Daoy (cell line): ENCODE results near the gene SHISA4. TPM values are rescaled to one million over a fixed set of nuclear protein-coding genes. Genes with fewer than 3 reads are reported as not detected.
"Not testable (repeated sequence)": the region's sequence is repeated elsewhere in the genome, so short reads cannot be mapped to it uniquely, and the experiment has no call there.

ENCODE experiments used
- DNase-seq: peaks from one replicate; pipeline ENCODE4 v3.0.0-alpha.2; 2015; ENCODE audit warnings: low read depth
- total RNA-seq: library from RNA; depleted of rRNA; stranded (reverse); fragments of >200 nt; shearing (Covaris generic); gene quantifications from 2 replicates; pipeline ENCODE4 v1.2.3, GENCODE V29; 2014; rRNA removed

Gene SHISA4
- total RNA-seq, 1 experiment from 2014 or later = 16.5 TPM

DNA sequence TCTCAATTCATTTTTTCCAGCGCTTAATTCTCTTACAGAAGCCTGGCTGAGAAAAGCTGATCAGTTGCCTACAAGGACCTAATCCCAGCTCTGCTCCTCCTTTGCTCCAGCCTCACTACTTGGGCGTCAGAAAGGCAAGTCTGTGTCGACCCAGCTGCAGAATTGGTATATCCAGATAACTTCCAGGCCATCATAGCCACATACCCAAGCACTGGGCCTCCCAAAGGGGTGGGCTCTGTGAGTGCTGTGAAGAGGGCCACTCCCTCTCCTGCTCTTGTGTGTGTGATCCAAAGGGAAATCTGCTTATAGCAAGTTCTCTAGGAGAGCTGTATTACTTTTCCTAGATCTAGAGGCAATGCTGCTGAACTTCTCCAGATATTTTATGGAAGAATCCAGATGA, 39.6 kb downstream of the SHISA4 start:
- no peak for DNase-seq

DNA sequence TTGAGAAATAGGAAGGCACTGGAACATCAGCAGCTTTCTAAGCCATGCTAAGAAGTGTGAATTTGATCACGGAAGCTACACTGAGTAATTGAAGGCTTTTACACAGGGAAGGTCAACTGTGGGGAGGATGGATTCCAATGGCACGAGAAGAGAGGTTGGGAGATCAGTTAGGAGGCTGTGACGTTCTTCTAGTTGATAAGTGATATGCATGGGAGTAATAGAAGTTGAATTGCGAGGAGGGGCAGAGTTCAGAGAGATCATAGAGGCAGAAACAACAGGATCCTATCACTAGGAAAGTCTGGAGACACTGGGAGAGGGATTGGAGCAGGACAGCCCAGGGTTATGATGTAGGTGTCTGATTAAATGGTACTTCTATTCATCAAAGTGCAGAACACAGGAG, 41.4 kb downstream of the SHISA4 start:
- DNase-seq = no peak

DNA sequence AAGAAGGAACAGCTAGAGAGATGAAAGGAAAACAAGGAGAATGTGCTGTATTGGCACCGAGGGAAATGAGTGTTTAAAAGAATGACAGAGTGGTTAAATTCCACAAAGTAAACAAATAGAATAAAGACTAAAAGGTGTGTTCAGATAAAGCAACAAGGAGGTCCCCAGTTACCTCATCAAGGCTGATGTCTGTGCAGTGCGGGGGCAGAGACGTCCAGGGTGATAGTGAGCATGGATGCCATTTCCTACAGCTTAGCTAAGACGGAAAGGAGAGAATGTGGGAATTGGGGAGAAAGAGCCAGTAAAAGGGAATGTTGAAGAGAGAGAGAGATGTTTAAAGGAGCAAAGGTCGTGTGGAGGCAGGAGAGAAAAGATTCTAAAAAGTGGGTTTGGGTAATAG, 42.1 kb downstream of the SHISA4 start:
- DNase-seq = no peak

DNA sequence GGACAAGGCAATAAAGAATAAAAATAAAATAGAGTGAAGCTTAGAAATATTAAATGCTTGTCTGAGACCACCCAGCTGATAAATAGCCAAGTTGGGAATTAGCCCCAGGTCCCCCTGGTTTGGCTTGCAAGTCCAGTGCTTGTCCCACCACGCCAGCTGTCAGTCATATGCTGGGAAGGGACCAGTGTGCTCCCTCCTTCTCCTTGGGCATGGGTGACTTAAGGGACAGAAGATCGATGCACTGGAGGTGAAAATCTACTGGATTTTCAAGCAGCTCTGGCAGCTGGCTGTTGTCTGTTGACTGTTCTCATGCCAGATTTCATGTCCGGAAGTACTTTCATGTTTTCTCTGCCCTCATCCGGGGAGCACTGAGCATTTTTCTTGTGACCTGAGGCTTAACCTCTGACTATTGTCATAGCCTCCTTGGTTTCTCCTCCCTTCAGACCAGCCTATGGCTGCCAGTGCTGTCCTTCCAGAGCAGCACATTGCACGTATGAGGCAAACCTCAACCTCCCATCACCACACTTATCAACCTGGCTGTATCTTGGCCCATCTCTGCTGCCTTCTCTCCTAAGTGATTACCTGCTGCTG, 45.2 kb downstream of the SHISA4 start:
- no peak for DNase-seq

DNA sequence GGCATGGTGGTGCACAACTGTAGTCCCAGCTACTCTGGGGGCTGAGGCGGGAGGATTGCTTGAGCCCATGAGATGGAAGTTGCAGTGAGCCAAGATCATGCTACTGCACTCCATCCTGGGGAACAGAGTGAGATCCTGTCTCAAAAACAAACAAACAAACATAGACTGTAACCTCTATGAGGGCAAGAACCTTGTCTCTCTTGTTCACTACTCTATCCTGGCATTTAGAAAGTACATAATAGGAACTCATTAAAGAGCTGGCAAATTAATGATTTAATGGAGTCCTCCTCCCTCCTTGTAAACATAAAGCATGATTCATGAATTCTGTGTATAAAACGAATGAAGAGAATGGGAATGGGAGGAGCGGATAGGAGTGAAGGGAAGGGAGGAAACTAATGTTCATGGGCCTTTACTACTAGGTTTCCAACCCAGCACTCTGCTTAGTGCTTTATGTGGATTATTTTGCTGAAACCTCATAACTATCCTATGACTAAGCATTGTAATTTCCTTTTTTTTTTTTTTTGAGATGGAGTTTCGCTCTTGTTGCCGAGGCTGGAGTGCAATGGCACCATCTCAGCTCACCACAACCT, 49.0 kb downstream of the SHISA4 start:
- DNase-seq = peak; percentile 58

DNA sequence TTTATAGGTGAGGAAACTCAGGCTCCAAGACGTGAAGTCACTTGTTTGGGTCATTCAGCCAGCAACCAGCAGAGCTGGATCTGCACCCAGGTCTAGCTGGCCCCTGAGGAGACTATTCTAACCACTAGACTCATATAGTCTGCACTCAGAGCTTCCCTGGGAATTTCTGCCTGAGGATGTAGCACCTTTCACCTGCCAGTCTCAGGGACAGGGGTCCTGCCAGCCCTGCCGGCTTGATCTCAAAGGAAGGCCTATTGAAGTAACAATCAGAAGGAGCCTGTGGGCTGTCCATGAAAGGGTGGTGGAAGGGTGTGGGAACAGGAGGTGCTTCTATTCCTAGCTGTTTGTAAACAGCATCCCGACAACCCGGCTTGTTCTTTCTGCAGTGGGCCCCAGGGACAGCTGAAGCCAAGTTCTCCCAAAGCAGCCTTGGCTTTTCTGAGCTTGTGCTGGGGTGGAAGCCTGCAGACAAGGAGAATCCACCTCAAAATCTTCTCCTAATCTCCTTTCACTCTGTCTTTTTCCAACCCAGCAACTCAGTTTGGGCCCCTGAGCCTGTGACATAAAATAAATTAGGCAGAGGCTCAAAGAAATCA, 49.8 kb downstream of the SHISA4 start:
- no peak for DNase-seq

DNA sequence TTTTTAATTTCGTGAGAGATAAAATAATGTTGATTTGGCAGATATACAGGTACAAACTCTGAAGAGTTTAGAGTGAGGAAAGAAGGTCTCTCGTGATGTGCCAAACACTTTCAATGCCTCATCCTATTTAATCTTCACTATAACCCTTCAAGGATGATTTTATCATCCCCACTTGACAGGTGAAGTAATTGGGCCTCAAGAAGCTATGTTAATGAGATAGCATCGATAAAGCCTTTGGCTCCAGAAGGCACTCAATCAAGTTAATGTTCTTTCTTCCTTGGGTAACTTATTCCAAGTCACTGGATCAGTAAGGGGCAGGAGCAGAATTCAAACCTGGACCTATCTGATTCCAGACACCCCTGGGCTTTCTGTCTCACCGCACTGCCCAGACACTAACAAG, 50.5 kb downstream of the SHISA4 start:
- DNase-seq = no peak

DNA sequence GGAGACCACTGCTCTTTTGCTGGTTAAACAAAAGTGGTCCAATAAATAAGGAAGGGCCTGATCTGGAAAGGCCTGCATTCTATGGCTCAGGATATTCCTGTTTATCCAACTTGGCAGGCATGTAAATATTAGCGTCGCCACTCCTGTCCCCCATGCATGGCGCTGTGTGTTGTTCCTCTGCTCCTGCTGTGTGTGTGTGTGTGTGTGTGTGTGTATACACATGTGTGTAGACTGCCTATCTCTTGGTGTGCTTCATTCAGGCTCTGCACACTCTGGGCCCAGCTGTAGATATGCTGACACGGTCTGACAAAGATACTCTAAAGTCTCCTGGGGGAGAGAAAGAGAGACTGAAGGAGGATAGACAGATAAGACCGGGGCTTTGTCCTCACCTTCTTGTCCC, 50.9 kb downstream of the SHISA4 start:
- no peak for DNase-seq

DNA sequence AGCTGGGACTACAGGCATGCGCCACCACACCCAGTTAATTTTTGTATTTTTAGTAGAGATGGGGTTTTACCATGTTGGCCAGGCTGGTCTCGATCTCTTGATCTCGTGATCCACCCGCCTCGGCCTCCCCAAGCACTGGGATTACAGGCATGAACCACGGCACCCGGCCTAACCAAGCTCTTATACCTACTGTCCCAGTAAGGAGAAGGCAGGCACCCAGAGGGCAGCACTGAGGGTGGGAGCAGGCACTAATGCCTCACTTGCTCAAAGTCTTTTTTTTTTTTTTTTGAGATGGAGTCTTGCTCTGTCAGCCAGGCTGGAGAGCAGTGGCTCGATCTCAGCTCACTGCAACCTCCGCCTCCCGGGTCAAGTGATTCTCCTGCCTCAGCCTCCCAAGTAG, 51.6 kb downstream of the SHISA4 start:
- not testable (repeated sequence) for DNase-seq

DNA sequence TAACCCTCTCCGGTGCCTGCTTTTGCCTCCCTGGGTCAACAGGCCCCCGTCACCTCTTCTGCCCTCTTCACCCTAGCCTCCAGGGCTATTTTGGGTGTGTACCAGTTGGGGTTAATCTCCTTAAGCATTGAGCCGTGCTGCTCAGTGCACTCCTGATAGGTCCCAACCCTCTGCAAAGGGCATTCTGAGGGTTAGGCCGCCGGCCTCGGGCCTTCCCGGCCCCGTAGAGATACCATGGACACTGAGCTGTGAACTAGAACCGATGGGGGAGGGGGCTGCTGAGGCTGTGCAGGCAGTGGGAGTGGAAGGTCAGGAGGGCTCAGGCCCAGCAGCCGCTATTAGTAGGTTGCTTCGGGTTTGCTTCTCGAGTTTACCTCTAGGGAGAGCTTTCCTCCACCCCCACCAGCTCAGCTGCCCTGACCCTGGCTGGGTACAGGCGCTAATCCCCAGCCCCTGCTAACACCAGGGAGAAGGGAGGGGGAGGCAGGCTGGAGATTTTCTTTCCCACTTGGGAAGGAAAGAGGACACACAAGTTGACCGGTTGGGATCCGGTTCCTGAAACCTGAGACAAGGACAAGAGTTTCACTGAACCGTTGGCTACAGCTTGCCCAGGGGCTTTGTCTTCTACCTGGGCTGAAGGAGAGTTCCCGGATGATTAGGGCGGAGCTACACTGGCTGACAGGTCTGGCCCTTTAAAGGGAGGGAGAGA, 52.9 kb downstream of the SHISA4 start:
- DNase-seq = no peak

DNA sequence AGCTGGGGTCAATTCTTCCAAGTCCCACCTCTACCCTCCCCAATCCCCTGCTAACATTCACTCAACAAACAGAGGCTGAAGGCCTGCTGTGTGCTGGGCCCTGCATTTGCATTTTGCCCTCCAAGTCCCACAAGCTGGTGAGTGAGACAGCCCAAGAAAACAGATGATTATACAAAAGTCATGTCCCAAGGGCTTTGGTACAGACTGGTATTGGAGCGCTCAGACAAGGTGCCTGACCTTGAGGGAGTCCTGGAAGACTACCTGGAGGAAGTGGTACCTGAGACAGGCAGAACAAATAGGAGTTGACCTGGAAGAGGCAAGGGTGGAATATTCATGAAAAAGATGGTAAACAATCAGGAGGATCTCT, 53.4 kb downstream of the SHISA4 start:
- no peak for DNase-seq

Other genes with a start within 250 kb of the SHISA4 start
- gene IPO9, start 59.7 kb upstream of the SHISA4 start, total RNA-seq = 22.4 and 22.7 TPM in 2 replicates
- gene LMOD1, start 57.6 kb downstream of the SHISA4 start, total RNA-seq = not detected in 2 replicates
- gene TIMM17A, start 66.6 kb downstream of the SHISA4 start, total RNA-seq = 88.3 and 98.3 TPM in 2 replicates
- 74.0 and 85.9 TPM in 2 replicates for gene RNPEP, start 93.8 kb downstream of the SHISA4 start, total RNA-seq
- 7.0 and 9.9 TPM in 2 replicates for gene ELF3, start 121.7 kb downstream of the SHISA4 start, total RNA-seq
- gene GPR37L1, start 234.0 kb downstream of the SHISA4 start, total RNA-seq = under 0.01 and 0.06 TPM in 2 replicates